Fibroblast of lung (primary cell): ENCODE results near the gene KCTD2.

Experiments used
- EZH2 ChIP-seq: IDR thresholded peaks from 2 replicates; pipeline ENCODE4 v1.5.1; 2012; ENCODE audit warnings: low read length, control low read depth, mild to moderate bottlenecking; ENCODE audit errors: missing control alignments
- TF ChIP-seq, protein P1 (sequence below), 2 donors: IDR thresholded peaks in 1 of 2; conservative IDR thresholded peaks in 1 of 2; 1 replicate in 1 of 2; 2 replicates in 1 of 2; pipeline ENCODE4 v1.5.1; 2011 to 2012; ENCODE audit warnings: low read length in 2 of 2, control low read depth in 1 of 2, inconsistent platforms in 1 of 2, low read depth in 1 of 2, mild to moderate bottlenecking in 1 of 2

DNA sequence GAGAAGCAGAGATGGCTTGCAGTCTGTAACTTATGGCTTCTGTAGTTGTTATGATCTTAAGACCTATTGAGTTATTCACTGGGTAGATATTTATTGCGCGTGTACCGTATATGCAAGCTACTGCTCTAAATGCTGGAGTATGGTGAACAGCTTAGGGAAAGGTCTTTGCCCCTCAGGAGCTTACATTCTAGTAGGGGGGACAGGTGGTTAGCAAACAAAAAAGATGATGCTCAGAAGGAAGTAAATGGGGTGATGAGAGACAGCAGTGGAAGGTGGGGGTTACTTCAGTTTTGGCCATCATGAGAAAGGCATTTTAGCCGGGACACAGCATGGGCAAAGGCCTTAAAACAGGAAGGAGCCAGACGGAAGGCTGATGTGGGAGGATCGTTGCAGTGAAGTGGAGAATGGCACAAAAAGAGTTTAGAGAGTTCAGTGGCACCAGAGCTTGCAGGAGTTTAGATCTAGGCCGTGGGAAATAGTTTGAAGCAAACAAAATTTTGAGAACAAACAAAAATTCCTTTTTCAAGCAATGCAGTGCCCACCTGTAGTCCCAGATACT, 64.8 kb downstream of the KCTD2 start:
- TF ChIP-seq, protein P1, sequence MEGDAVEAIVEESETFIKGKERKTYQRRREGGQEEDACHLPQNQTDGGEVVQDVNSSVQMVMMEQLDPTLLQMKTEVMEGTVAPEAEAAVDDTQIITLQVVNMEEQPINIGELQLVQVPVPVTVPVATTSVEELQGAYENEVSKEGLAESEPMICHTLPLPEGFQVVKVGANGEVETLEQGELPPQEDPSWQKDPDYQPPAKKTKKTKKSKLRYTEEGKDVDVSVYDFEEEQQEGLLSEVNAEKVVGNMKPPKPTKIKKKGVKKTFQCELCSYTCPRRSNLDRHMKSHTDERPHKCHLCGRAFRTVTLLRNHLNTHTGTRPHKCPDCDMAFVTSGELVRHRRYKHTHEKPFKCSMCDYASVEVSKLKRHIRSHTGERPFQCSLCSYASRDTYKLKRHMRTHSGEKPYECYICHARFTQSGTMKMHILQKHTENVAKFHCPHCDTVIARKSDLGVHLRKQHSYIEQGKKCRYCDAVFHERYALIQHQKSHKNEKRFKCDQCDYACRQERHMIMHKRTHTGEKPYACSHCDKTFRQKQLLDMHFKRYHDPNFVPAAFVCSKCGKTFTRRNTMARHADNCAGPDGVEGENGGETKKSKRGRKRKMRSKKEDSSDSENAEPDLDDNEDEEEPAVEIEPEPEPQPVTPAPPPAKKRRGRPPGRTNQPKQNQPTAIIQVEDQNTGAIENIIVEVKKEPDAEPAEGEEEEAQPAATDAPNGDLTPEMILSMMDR (conservative IDR thresholded peaks at IDR 0.05 in 1 of 2, IDR thresholded peaks at IDR 0.05 in 1 of 2; ENCODE audit: low read depth in 1 of 2, low read length in 2 of 2) = no peak
- no peak for TF ChIP-seq EZH2
